Caco-2 (cell line): ENCODE measurements around the gene DUOXA1. TPM values are rescaled to one million over a fixed set of nuclear protein-coding genes. Genes with fewer than 3 reads are reported as not detected.

Source experiments
- BruUV-seq: library from RNA; stranded (reverse); fragments of 400-500 nt; replicated peaks from 2 replicates; lab custom pipeline; 2021; lab: Mats Ljungman, UMichigan
- CTCF ChIA-PET: fragments of 300-600 bp; sonication (Branson Sonifier 250); formaldehyde crosslinking; loops from one replicate; lab custom pipeline; 2022; ENCODE audit warnings: antibody characterized with exemption; lab: Charles Lee
- POLR2A ChIA-PET: fragments of 300-600 bp; sonication (Branson Sonifier 250); formaldehyde crosslinking; loops from one replicate; lab custom pipeline; 2022; ENCODE audit warnings: antibody characterized with exemption; lab: Charles Lee
- DNase-seq, 2 experiments: peaks; one replicate each; pipeline versions ENCODE4 v3.0.0 to v3.0.0-alpha.2; 2020 to 2022
- H3K27me3 ChIP-seq: replicated peaks from 2 replicates; pipeline ENCODE4 v1.6.0; 2011; ENCODE audit warnings: low read length; ENCODE audit not compliant: control insufficient read depth, insufficient read depth
- H3K36me3 ChIP-seq: 2 replicates; pipeline ENCODE4 v1.5.1; 2011; ENCODE audit warnings: low read length; ENCODE audit not compliant: control insufficient read depth, insufficient read depth
- H3K4me1 ChIP-seq: fragments of 250-450 bp; sonication (Bioruptor Pico); 2 replicates; pipeline ENCODE4 v1.5.1; 2020; ENCODE audit warnings: mild to moderate bottlenecking
- H3K4me3 ChIP-seq: 2 replicates; pipeline ENCODE4 v1.5.1; 2011; ENCODE audit warnings: low read depth, mild to moderate bottlenecking, control low read depth, low read length
- H3K9me3 ChIP-seq: fragments of 250-450 bp; sonication (Bioruptor Pico); 2 replicates; pipeline ENCODE4 v1.5.1; 2020; ENCODE audit warnings: mild to moderate bottlenecking, moderate library complexity
- H3K27ac Mint-ChIP-seq: one replicate; pipeline ENCODE4 v1.8.0; 2022; ENCODE audit warnings: mixed read lengths; ENCODE audit not compliant: unreplicated experiment
- H3K27me3 Mint-ChIP-seq: one replicate; pipeline ENCODE4 v1.8.0; 2022; ENCODE audit warnings: mixed read lengths; ENCODE audit not compliant: insufficient read depth, unreplicated experiment
- H3K36me3 Mint-ChIP-seq: one replicate; pipeline ENCODE4 v1.8.0; 2022; ENCODE audit warnings: mild to moderate bottlenecking, mixed read lengths; ENCODE audit not compliant: insufficient read depth, unreplicated experiment
- H3K4me1 Mint-ChIP-seq: one replicate; pipeline ENCODE4 v1.8.0; 2022; ENCODE audit warnings: low read depth, mixed read lengths; ENCODE audit not compliant: unreplicated experiment
- H3K4me3 Mint-ChIP-seq: one replicate; pipeline ENCODE4 v1.8.0; 2022; ENCODE audit warnings: mild to moderate bottlenecking, moderate library complexity, mixed read lengths; ENCODE audit not compliant: unreplicated experiment
- H3K9me3 Mint-ChIP-seq: one replicate; pipeline ENCODE4 v1.8.0; 2022; ENCODE audit warnings: mixed read lengths; ENCODE audit not compliant: unreplicated experiment
- CTCF ChIP-seq, 2 experiments: fragments of 200-600 bp in 1 of 2; IDR thresholded peaks; 1 replicate in 1 of 2; 2 replicates in 1 of 2; pipeline versions ENCODE4 v1.5.1 to v1.8.0; 2011 to 2022; ENCODE audit warnings: antibody characterized with exemption in 1 of 2, control low read depth in 1 of 2, inconsistent platforms in 1 of 2, low read depth in 1 of 2, low read length in 1 of 2, mild to moderate bottlenecking in 1 of 2, moderate library complexity in 1 of 2; ENCODE audit not compliant: insufficient read depth in 1 of 2, severe bottlenecking in 1 of 2, unreplicated experiment in 1 of 2
- intact Hi-C: fragments of 100-400 bp; cut with micrococcal nuclease; formaldehyde crosslinking; loops from one replicate; pipeline ENCODE4 v1.10.0; 2022; ENCODE audit not compliant: unreplicated experiment
- total RNA-seq: library from RNA; stranded (reverse); gene quantifications from 2 replicates; pipeline ENCODE4 v1.2.3, GENCODE V29; 2022

DUOXA1 gene
- total RNA-seq, 1 experiment from 2014 or later = not detected

GRCh38 chr15:45114751-45115085 is 15.0 kb downstream of the DUOXA1 start:
- DNase-seq = no peak
- Histone ChIP-seq H3K36me3 (no peaks in the 10 kb centered on the region), H3K4me1 (peaks cover 4% of the 10 kb centered on the region; the same call in 1 of the 2 replicates), H3K27me3 (no peaks in the 10 kb centered on the region), H3K4me3 (no peak overlapping the region), H3K9me3 (no peaks in the 10 kb centered on the region)
- CTCF ChIA-PET = interaction anchor here (1.5 kb wide), 1 partner anchor 9 kb away, joined by 4 read pairs; no protein-coding TSS in a partner anchor
- no TSS peak for BruUV-seq
- H3K4me1 Mint-ChIP-seq = peaks cover 17% of the 10 kb centered on the region
- no peaks in the 10 kb centered on the region for H3K9me3 Mint-ChIP-seq
- intact Hi-C loops = loop anchor here (1.0 kb wide), 1 partner anchor 73 kb away; no protein-coding TSS in a partner anchor
- H3K4me3 Mint-ChIP-seq = peak overlapping the region; percentile 77
- POLR2A ChIA-PET = interaction anchor here (0.5 kb wide), 1 partner anchor 23 kb away, joined by 3 read pairs; no protein-coding TSS in a partner anchor
- peaks cover 4% of the 10 kb centered on the region for H3K27me3 Mint-ChIP-seq
- H3K27ac Mint-ChIP-seq = no peak overlapping the region
- peaks cover 11% of the 10 kb centered on the region for H3K36me3 Mint-ChIP-seq
- TF ChIP-seq CTCF (IDR thresholded peaks at IDR 0.05; ENCODE audit: insufficient read depth in 1 of 2, low read depth in 1 of 2, low read length in 1 of 2, severe bottlenecking in 1 of 2, unreplicated experiment in 1 of 2) = no peak

GRCh38 chr15:45114076-45114750 is 15.5 kb downstream of the DUOXA1 start, which contains the start of the genes DUOX2 and DUOXA2:
TSS of gene DUOX2 (minus strand) at chr15:45114172. CDS start at chr15:45113411, 761 bp downstream.
TSS of gene DUOXA2 (plus strand) at chr15:45114326. CDS start at chr15:45114606, 280 bp downstream.
- Histone ChIP-seq H3K27me3 (no peaks in the 10 kb centered on the region), H3K9me3 (no peaks in the 10 kb centered on the region), H3K36me3 (no peaks in the 10 kb centered on the region), H3K4me3 (peak within 1 kb of the TSS; percentile 31), H3K4me1 (peaks cover 4% of the 10 kb centered on the region; the same call in 1 of the 2 replicates)
- intact Hi-C loops = loop anchor here (1.0 kb wide), 1 partner anchor 73 kb away; no protein-coding TSS in a partner anchor
- DNase-seq = no peak
- Mint-ChIP-seq H3K36me3 (peaks cover 11% of the 10 kb centered on the region), H3K4me1 (peaks cover 17% of the 10 kb centered on the region), H3K27me3 (peaks cover 4% of the 10 kb centered on the region), H3K4me3 (peak within 1 kb of the TSS; percentile 77), H3K27ac (no peak within 1 kb of the TSS), H3K9me3 (no peaks in the 10 kb centered on the region)
- BruUV-seq = TSS peak; percentile 97
- CTCF ChIA-PET = interaction anchor here (1.5 kb wide), 1 partner anchor 9 kb away, joined by 4 read pairs; no protein-coding TSS in a partner anchor
- TF ChIP-seq CTCF (IDR thresholded peaks at IDR 0.05; ENCODE audit: insufficient read depth in 1 of 2, low read depth in 1 of 2, low read length in 1 of 2, severe bottlenecking in 1 of 2, unreplicated experiment in 1 of 2) = no peak
- POLR2A ChIA-PET = no interaction called here

- no peak overlapping the region for H3K27ac Mint-ChIP-seq
- ChIA-PET CTCF (interaction anchor here (1.0 kb wide), 1 partner anchor 145 kb away, joined by 5 read pairs; no protein-coding TSS in a partner anchor), POLR2A (no interaction called here)
- peak overlapping the region; percentile 77 for H3K4me3 Mint-ChIP-seq
- no peaks in the 10 kb centered on the region for H3K27me3 ChIP-seq
- intact Hi-C loops = no loop called here
- H3K4me3 ChIP-seq = peak overlapping the region; percentile 31; the same call in 1 of the 2 replicates
- BruUV-seq = TSS peak; percentile 21
- peaks cover 4% of the 10 kb centered on the region; the same call in 1 of the 2 replicates for H3K4me1 ChIP-seq
- no peaks in the 10 kb centered on the region for H3K36me3 ChIP-seq
- DNase-seq = no peak
- H3K27me3 Mint-ChIP-seq = peaks cover 4% of the 10 kb centered on the region
- TF ChIP-seq CTCF (IDR thresholded peaks at IDR 0.05; ENCODE audit: insufficient read depth in 1 of 2, low read depth in 1 of 2, low read length in 1 of 2, severe bottlenecking in 1 of 2, unreplicated experiment in 1 of 2) = no peak
- H3K9me3 Mint-ChIP-seq = no peaks in the 10 kb centered on the region
- no peaks in the 10 kb centered on the region for H3K9me3 ChIP-seq
- peaks cover 11% of the 10 kb centered on the region for H3K36me3 Mint-ChIP-seq
- H3K4me1 Mint-ChIP-seq = peaks cover 17% of the 10 kb centered on the region
Measured at GRCh38 chr15:45113380-45113990, 16.2 kb downstream of the DUOXA1 start.
